ENCODE results near the gene SIGLEC11. TPM values are rescaled to one million over a fixed set of nuclear protein-coding genes. Genes with fewer than 3 reads are reported as not detected.

SIGLEC11 gene
- total RNA-seq, 1 experiment from 2014 or later: not detected

- Histone ChIP-seq H3K4me1 (ENCODE audit: insufficient read depth, low read length) (peaks cover 59% of the 10 kb centered on the region), H3K9me3 (ENCODE audit: low read length) (no peaks in the 10 kb centered on the region), H2AFZ (ENCODE audit: low read length) (peak overlapping the region; percentile 84), H3K9ac (ENCODE audit: low read length) (peak overlapping the region; percentile 98), H3K4me2 (ENCODE audit: low read length) (peak overlapping the region; percentile 91), H3K79me2 (ENCODE audit: low read length) (peaks cover 66% of the 10 kb centered on the region), H4K20me1 (ENCODE audit: low read length) (peaks cover 17% of the 10 kb centered on the region; the same call in 1 of the 2 replicates), H3K9me2 (replicated peaks; ENCODE audit: low read length) (no peaks in the 10 kb centered on the region), H3K4me3 (ENCODE audit: low read length) (peak overlapping the region; percentile 81), H3K36me3 (ENCODE audit: low read depth, low read length) (peaks cover 41% of the 10 kb centered on the region), H3K27me3 (ENCODE audit: low read length) (no peaks in the 10 kb centered on the region), H3F3A (ENCODE audit: low read length, unreplicated experiment) (peaks cover 12% of the 10 kb centered on the region), H3K27ac (ENCODE audit: low read length) (peak overlapping the region; percentile 92)
- intact Hi-C loops (cut with micrococcal nuclease): loop anchor here (1.0 to 10.0 kb wide), 2 partner anchors 52 to 95 kb away; partner anchors contain the start of genes VRK3 and ZNF473
- ChIA-PET POLR2A (ENCODE audit: unreplicated experiment) (interaction anchor here (0.5 to 0.6 kb wide), 6 partner anchors 21 to 1437 kb away, joined by 3 to 5 read pairs (median 4); no protein-coding TSS in a partner anchor), CTCF (no interaction called here)
- TF ChIP-seq CTCF (conservative IDR thresholded peaks at IDR 0.05; ENCODE audit: low read depth, low read length) (no peak), EZH2phosphoT487 (IDR thresholded peaks at IDR 0.05; ENCODE audit: borderline replicate concordance, low read length) (no peak), EZH2 (IDR thresholded peaks at IDR 0.05; ENCODE audit: low read length, unreplicated experiment) (no peak)
- no TSS peak for BruUV-seq (replicated peaks)
- ATAC-seq (peak; percentile 74), DNase-seq (peak; percentile 98)
Measured at GRCh38 chr19:49929611-49930482, 31.1 kb downstream of the SIGLEC11 start.

DNA sequence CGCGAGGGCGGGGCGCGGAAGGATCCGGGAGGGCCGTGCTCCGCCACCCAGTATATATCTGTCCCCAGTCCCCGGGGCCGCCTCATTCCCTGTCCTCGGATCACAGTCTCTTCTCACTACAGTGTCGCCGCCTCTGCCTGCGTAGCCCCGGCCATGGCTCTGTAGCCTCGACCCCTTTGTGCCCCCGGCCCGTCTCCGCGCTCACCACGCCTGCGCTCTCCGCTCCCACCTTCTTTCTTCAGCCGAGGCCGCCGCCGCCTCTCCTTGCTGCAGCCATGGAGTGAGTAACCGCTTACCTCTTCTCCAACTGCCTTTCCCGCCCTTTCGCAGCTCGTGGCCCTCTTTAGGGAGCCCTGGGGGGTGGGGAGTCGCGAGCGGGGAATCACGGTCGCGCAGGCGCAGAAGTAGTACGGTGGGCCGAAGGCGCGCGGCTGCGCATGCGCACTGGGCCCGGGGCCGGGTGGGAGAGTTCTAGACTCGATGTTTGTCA is 31.8 kb downstream of the SIGLEC11 start, which contains the start of the genes ATF5 and NUP62:
TSS of gene ATF5 (plus strand) at position 85 of the 490 bp plus-strand sequence. CDS start 1,646 bp downstream, outside the sequence.
TSS of gene NUP62 (minus strand) at position 384 of the 490 bp plus-strand sequence. CDS start 19,697 bp downstream, outside the sequence.
- ChIA-PET CTCF (no interaction called here), POLR2A (ENCODE audit: unreplicated experiment) (interaction anchor here (0.5 to 0.6 kb wide), 3 partner anchors 220 to 1426 kb away, joined by 3 to 5 read pairs (median 3); no protein-coding TSS in a partner anchor)
- Histone ChIP-seq H2AFZ (ENCODE audit: low read length) (peak within 1 kb of the TSS; percentile 84), H3K9me3 (ENCODE audit: low read length) (no peaks in the 10 kb centered on the region), H3K9ac (ENCODE audit: low read length) (peak within 1 kb of the TSS; percentile 98), H3K9me2 (replicated peaks; ENCODE audit: low read length) (no peaks in the 10 kb centered on the region), H3K27me3 (ENCODE audit: low read length) (no peaks in the 10 kb centered on the region), H3K36me3 (ENCODE audit: low read depth, low read length) (peaks cover 48% of the 10 kb centered on the region), H4K20me1 (ENCODE audit: low read length) (peaks cover 24% of the 10 kb centered on the region), H3K79me2 (ENCODE audit: low read length) (peaks cover 73% of the 10 kb centered on the region), H3K4me3 (ENCODE audit: low read length) (peak within 1 kb of the TSS; percentile 81), H3F3A (ENCODE audit: low read length, unreplicated experiment) (peaks cover 12% of the 10 kb centered on the region), H3K27ac (ENCODE audit: low read length) (peak within 1 kb of the TSS; percentile 92), H3K4me1 (ENCODE audit: insufficient read depth, low read length) (peaks cover 59% of the 10 kb centered on the region), H3K4me2 (ENCODE audit: low read length) (peak within 1 kb of the TSS; percentile 91)
- intact Hi-C loops (cut with micrococcal nuclease): loop anchor here (1.0 kb wide), 1 partner anchor 51 kb away; no protein-coding TSS in a partner anchor
- peak; percentile 90 for DNase-seq
- no peak for TF ChIP-seq EZH2 (IDR thresholded peaks at IDR 0.05; ENCODE audit: low read length, unreplicated experiment)
- no peak for TF ChIP-seq EZH2phosphoT487 (IDR thresholded peaks at IDR 0.05; ENCODE audit: borderline replicate concordance, low read length)
- no peak for TF ChIP-seq CTCF (conservative IDR thresholded peaks at IDR 0.05; ENCODE audit: low read depth, low read length)
- BruUV-seq (replicated peaks): TSS peak; percentile 79
- ATAC-seq: peak; percentile 45

Data from PC-3 (cell line).